RWPE2 (cell line): Measurements from ENCODE around the gene EEF2K.
A peak's percentile ranks its signal among the peaks of the same experiment; 100 is the strongest.

Experiments used
- ATAC-seq: fragments of 200-7000 bp; cut with Tn5 transposase; 3 replicates; pipeline ENCODE4 v1.9.1; 2021; ENCODE audit warnings: low read depth
- DNase-seq: peaks from one replicate; pipeline ENCODE4 v3.0.0-alpha.2; 2020; ENCODE audit warnings: low spot score
- H3K27ac ChIP-seq: fragments of 450-650 bp; 2 replicates; pipeline ENCODE4 v1.5.1; 2017; ENCODE audit warnings: mild to moderate bottlenecking; ENCODE audit not compliant: poor library complexity, severe bottlenecking
- H3K27me3 ChIP-seq: fragments of 250-450 bp; sonication (Bioruptor Pico); 2 replicates; pipeline ENCODE4 v1.5.1; 2021; ENCODE audit warnings: mild to moderate bottlenecking, moderate library complexity; ENCODE audit not compliant: insufficient read depth, poor library complexity, severe bottlenecking
- H3K36me3 ChIP-seq: fragments of 250-450 bp; sonication (Bioruptor Pico); 2 replicates; pipeline ENCODE4 v1.5.1; 2020; ENCODE audit warnings: low read depth, mild to moderate bottlenecking, moderate library complexity
- H3K4me1 ChIP-seq: fragments of 250-450 bp; sonication (Bioruptor Pico); 2 replicates; pipeline ENCODE4 v1.5.1; 2021; ENCODE audit warnings: mild to moderate bottlenecking, moderate library complexity; ENCODE audit not compliant: insufficient read depth, poor library complexity, severe bottlenecking
- H3K4me3 ChIP-seq: fragments of 250-450 bp; sonication (Bioruptor Pico); 2 replicates; pipeline ENCODE4 v1.5.1; 2021; ENCODE audit warnings: mild to moderate bottlenecking, moderate library complexity; ENCODE audit not compliant: severe bottlenecking
- H3K9me3 ChIP-seq: fragments of 250-450 bp; sonication (Bioruptor Pico); 2 replicates; pipeline ENCODE4 v1.5.1; 2021; ENCODE audit warnings: mild to moderate bottlenecking, moderate library complexity; ENCODE audit not compliant: severe bottlenecking
- TF ChIP-seq, protein P1 (sequence below): fragments of 450-650 bp; IDR thresholded peaks from one replicate; pipeline ENCODE4 v1.5.1; 2017; ENCODE audit warnings: mild to moderate bottlenecking, moderate library complexity; ENCODE audit not compliant: poor library complexity, severe bottlenecking

EEF2K gene

DNA sequence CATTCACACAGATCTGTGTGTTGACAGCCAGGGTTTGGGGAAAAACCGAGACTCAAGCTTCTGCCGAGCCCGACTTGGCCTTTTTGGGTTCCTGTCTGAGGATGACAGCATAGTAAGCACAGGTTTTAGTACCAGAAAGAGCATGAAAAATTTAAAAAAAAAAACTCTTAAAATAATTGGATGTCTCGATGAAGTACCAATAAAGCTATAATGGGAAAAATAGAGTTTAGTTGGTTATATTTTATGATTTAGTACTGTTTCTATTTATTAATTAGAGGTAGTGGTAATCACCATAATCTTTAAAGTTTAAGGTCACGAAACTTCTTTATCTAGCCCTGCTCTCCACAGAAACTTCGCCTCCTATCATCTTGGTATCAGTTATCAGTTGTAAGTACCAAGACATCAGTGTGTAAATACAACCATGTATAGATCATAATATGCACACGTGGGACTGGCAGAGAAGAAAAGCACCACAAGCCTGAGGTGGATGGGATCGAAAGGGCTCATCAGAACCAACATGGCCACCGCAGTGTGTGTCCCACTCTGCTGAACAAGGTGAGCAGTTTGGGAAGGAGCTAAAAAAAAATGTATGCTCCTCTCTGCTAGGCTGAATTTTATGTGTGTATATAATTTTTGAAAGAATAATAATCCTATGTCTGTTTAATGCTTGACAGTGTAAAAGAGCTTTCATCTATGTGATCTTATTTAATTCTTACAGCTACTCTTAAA is 14.4 kb upstream of the EEF2K start:
- no peaks in the 10 kb centered on the region for H3K36me3 ChIP-seq
- peaks cover 15% of the 10 kb centered on the region for H3K4me1 ChIP-seq
- peak overlapping the region; percentile 59 for H3K4me3 ChIP-seq
- TF ChIP-seq, protein P1, sequence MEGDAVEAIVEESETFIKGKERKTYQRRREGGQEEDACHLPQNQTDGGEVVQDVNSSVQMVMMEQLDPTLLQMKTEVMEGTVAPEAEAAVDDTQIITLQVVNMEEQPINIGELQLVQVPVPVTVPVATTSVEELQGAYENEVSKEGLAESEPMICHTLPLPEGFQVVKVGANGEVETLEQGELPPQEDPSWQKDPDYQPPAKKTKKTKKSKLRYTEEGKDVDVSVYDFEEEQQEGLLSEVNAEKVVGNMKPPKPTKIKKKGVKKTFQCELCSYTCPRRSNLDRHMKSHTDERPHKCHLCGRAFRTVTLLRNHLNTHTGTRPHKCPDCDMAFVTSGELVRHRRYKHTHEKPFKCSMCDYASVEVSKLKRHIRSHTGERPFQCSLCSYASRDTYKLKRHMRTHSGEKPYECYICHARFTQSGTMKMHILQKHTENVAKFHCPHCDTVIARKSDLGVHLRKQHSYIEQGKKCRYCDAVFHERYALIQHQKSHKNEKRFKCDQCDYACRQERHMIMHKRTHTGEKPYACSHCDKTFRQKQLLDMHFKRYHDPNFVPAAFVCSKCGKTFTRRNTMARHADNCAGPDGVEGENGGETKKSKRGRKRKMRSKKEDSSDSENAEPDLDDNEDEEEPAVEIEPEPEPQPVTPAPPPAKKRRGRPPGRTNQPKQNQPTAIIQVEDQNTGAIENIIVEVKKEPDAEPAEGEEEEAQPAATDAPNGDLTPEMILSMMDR, result no peak
- peak overlapping the region; percentile 58 for H3K27ac ChIP-seq
- H3K9me3 ChIP-seq, result no peaks in the 10 kb centered on the region
- no peaks in the 10 kb centered on the region for H3K27me3 ChIP-seq
- no peak for DNase-seq
- no peak for ATAC-seq

DNA sequence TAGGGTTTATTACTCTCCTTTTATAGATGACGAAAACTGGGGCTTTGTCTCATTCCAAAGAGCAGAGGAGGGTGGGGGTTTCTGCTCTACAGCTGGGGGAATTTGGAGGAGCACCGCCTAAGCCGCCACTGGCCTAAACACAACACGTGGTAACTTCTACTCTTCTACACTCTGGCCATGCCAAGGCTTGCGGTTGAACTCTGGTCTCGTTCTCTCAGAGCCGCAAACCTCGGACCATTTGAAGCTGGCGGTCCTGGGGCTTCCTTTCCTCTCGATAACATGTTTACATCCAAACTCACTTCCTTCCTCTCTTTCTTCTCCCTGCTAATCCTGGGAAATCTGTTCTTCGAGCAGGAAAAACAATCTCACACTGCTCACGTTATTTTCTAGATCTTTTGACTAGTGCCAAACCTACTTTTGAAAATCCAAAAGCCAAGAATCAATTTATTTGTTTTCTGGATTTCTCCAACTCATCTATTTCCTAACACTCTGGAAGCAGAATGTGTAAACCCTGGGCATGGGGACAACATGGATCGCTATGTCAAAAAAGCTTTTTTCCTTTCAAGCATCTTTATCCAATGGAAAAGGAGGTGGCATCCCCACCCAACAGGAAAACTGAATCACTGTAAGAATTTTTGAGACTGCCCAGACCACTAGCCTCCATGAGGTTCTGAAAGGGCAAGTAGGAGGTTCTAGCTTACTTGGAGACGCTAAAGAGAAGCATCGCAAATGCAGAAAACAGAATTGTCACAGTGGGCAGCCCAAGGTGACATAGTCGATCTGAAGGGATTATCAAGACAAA is 13.6 kb upstream of the EEF2K start:
- ATAC-seq (no peak), DNase-seq (no peak)
- TF ChIP-seq, protein P1, result no peak
- H3K9me3 ChIP-seq, result no peaks in the 10 kb centered on the region
- H3K27me3 ChIP-seq, result no peaks in the 10 kb centered on the region
- H3K4me3 ChIP-seq, result peak overlapping the region; percentile 59
- H3K27ac ChIP-seq, result peak overlapping the region; percentile 58
- no peaks in the 10 kb centered on the region for H3K36me3 ChIP-seq
- peaks cover 15% of the 10 kb centered on the region for H3K4me1 ChIP-seq

DNA sequence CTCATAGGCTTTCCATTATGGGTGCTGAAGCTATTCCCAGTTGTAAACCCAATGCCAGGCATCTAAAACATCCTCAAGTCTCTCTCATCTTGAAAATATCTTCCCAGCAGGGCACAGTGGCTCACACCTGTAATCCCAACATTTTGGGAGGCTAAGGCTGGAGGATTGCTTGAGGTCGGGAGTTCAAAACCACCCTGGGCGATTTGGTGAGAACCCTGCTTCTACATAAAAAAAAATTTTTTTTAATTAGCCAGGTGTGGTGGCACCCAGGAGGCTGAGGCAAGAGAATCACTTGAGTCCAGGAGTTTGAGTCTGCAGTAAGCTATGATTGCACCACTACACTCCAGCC is 13.0 kb upstream of the EEF2K start:
- peaks cover 15% of the 10 kb centered on the region for H3K4me1 ChIP-seq
- H3K36me3 ChIP-seq, result no peaks in the 10 kb centered on the region
- no peak for ATAC-seq
- DNase-seq, result no peak
- H3K9me3 ChIP-seq, result no peaks in the 10 kb centered on the region
- no peak overlapping the region for H3K27ac ChIP-seq
- H3K4me3 ChIP-seq, result no peak overlapping the region
- H3K27me3 ChIP-seq, result no peaks in the 10 kb centered on the region
- TF ChIP-seq, protein P1, result no peak

DNA sequence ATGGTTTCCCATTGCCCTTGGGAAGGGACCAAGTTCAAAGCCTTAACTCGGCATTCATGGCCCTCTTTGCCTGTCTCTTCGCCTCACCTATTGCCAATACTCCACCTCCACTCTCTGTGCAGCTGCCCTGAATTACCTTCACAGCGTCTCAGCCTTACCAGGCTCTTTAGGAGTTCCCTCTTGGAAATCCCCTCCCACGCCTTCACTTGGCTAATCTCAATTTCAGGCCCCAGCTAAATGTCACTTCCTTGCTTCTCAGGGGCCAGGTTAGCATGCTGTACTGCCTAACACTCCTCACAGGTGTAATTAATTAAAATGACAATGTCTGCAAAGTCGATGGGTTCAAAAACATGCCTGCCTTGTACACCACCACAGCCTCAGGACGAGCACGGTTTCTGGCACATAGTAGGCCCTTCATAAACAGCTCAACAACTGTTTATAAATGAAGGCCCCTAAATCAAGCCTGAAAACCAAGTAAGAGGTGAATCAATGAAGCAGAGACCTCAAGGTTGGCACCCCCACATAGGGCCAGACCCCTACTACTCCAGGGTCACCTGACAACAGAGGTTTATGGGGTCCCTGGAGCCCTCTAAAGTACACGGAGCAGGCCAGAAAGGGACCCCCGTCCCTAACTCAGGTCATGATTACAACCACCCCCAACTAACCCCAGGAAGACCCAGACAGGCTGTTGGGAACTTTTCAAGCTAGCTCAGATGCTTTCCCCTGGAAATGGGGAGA is 11.2 kb upstream of the EEF2K start:
- Histone ChIP-seq H3K27me3 (no peaks in the 10 kb centered on the region), H3K36me3 (no peaks in the 10 kb centered on the region), H3K4me3 (no peak overlapping the region), H3K27ac (no peak overlapping the region), H3K9me3 (no peaks in the 10 kb centered on the region), H3K4me1 (peaks cover 19% of the 10 kb centered on the region)
- ATAC-seq, result no peak
- TF ChIP-seq, protein P1, result no peak
- DNase-seq, result no peak
